ENCODE measurements around the gene SORBS1. TPM values are rescaled to one million over a fixed set of nuclear protein-coding genes. Genes with fewer than 3 reads are reported as not detected.

SORBS1 gene
- total and polyA plus RNA-seq, 4 donors: 33.2 to 71.3 (median 44.1) TPM

- Histone ChIP-seq H3K4me3 (ENCODE audit: low read depth in 1 of 3, low read length in 3 of 3) (no peak overlapping the region), H3K9ac (ENCODE audit: low read depth in 1 of 2, low read length in 2 of 2) (no peak overlapping the region), H3K4me1 (ENCODE audit: control insufficient read depth in 4 of 4, insufficient read depth in 4 of 4, low read length in 3 of 4) (no peaks in the 10 kb centered on the region), H3K27me3 (ENCODE audit: control insufficient read depth in 4 of 4, insufficient read depth in 4 of 4, low read length in 3 of 4) (no peaks in the 10 kb centered on the region), H3K27ac (ENCODE audit: low read depth in 1 of 2, low read length in 2 of 2) (no peak overlapping the region), H3K36me3 (ENCODE audit: control insufficient read depth in 4 of 4, insufficient read depth in 3 of 4, low read depth in 1 of 4, low read length in 3 of 4) (peaks cover 4 to 39% (median 25%) of the 10 kb centered on the region in 4 donors), H3K9me3 (ENCODE audit: control insufficient read depth in 4 of 4, low read length in 3 of 4) (no peaks in the 10 kb centered on the region)
- TF ChIP-seq, protein P1, sequence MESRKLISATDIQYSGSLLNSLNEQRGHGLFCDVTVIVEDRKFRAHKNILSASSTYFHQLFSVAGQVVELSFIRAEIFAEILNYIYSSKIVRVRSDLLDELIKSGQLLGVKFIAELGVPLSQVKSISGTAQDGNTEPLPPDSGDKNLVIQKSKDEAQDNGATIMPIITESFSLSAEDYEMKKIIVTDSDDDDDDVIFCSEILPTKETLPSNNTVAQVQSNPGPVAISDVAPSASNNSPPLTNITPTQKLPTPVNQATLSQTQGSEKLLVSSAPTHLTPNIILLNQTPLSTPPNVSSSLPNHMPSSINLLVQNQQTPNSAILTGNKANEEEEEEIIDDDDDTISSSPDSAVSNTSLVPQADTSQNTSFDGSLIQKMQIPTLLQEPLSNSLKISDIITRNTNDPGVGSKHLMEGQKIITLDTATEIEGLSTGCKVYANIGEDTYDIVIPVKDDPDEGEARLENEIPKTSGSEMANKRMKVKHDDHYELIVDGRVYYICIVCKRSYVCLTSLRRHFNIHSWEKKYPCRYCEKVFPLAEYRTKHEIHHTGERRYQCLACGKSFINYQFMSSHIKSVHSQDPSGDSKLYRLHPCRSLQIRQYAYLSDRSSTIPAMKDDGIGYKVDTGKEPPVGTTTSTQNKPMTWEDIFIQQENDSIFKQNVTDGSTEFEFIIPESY (IDR thresholded peaks at IDR 0.05): no peak
- TF ChIP-seq HNF4G (IDR thresholded peaks at IDR 0.05): no peak
- TF ChIP-seq TAF1 (conservative IDR thresholded peaks at IDR 0.05): no peak
- TF ChIP-seq FOXA2 (IDR thresholded peaks at IDR 0.05): no peak
- TF ChIP-seq EGR1 (IDR thresholded peaks at IDR 0.05; ENCODE audit: low read depth in 2 of 2): no peak
- no peak for DNase-seq (ENCODE audit: low spot score)
- WGBS: 91% methylated on average over 3 of the region's 3 CpGs
Measured at GRCh38 chr10:95421782-95422181, 139.4 kb downstream of the SORBS1 start.

GRCh38 chr10:95419399-95419798 is 141.8 kb downstream of the SORBS1 start:
- TF ChIP-seq GABPA (IDR thresholded peaks at IDR 0.05 in 1 of 2, conservative IDR thresholded peaks at IDR 0.05 in 1 of 2) (no peak), NR2F2 (IDR thresholded peaks at IDR 0.05) (peak; percentile 40), JUND (IDR thresholded peaks at IDR 0.05) (no peak), HNF4A (conservative IDR thresholded peaks at IDR 0.05) (peak; percentile 40 to 89), RXRA (IDR thresholded peaks at IDR 0.05) (peak; percentile 35 to 66), YY1 (IDR thresholded peaks at IDR 0.05) (no peak), FOXA2 (IDR thresholded peaks at IDR 0.05) (no peak), HNF4G (IDR thresholded peaks at IDR 0.05) (peak; percentile 46)
- TF ChIP-seq, protein P2, sequence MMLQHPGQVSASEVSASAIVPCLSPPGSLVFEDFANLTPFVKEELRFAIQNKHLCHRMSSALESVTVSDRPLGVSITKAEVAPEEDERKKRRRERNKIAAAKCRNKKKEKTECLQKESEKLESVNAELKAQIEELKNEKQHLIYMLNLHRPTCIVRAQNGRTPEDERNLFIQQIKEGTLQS (IDR thresholded peaks at IDR 0.05): no peak
- no peaks in the 10 kb centered on the region for H3K27me3 ChIP-seq (ENCODE audit: control insufficient read depth in 4 of 4, insufficient read depth in 4 of 4, low read length in 3 of 4)
- no peaks in the 10 kb centered on the region for H3K9me3 ChIP-seq (ENCODE audit: control insufficient read depth in 4 of 4, low read length in 3 of 4)
- H3K4me1 ChIP-seq (ENCODE audit: control insufficient read depth in 4 of 4, insufficient read depth in 4 of 4, low read length in 3 of 4): peaks cover 0 to 5% (median 0%) of the 10 kb centered on the region in 4 donors
- 77% methylated on average over 3 of the region's 3 CpGs for WGBS
- no peak overlapping the region for H3K4me3 ChIP-seq (ENCODE audit: low read depth in 1 of 3, low read length in 3 of 3)
- no peak overlapping the region for H3K27ac ChIP-seq (ENCODE audit: low read depth in 1 of 2, low read length in 2 of 2)
- H3K36me3 ChIP-seq (ENCODE audit: control insufficient read depth in 4 of 4, insufficient read depth in 3 of 4, low read depth in 1 of 4, low read length in 3 of 4): peaks cover 6 to 46% (median 38%) of the 10 kb centered on the region in 4 donors
- DNase-seq (ENCODE audit: low spot score): no peak
- H3K9ac ChIP-seq (ENCODE audit: low read depth in 1 of 2, low read length in 2 of 2): no peak overlapping the region

- DNase-seq (ENCODE audit: low spot score): no peak
- H3K4me1 ChIP-seq (ENCODE audit: control insufficient read depth in 4 of 4, insufficient read depth in 4 of 4, low read length in 3 of 4): peaks cover 0 to 5% (median 0%) of the 10 kb centered on the region in 4 donors
- no peak overlapping the region for H3K4me3 ChIP-seq (ENCODE audit: low read depth in 1 of 3, low read length in 3 of 3)
- no peaks in the 10 kb centered on the region for H3K9me3 ChIP-seq (ENCODE audit: control insufficient read depth in 4 of 4, low read length in 3 of 4)
- H3K27ac ChIP-seq (ENCODE audit: low read depth in 1 of 2, low read length in 2 of 2): no peak overlapping the region
- TF ChIP-seq NR2F2 (IDR thresholded peaks at IDR 0.05) (no peak), RXRA (IDR thresholded peaks at IDR 0.05) (no peak), REST (IDR thresholded peaks at IDR 0.05) (no peak), FOXA1 (IDR thresholded peaks at IDR 0.05) (no peak), TAF1 (conservative IDR thresholded peaks at IDR 0.05) (no peak), RAD21 (IDR thresholded peaks at IDR 0.05) (no peak), JUND (IDR thresholded peaks at IDR 0.05) (no peak), FOXA2 (IDR thresholded peaks at IDR 0.05) (no peak)
- TF ChIP-seq, protein P2 (IDR thresholded peaks at IDR 0.05): no peak
- TF ChIP-seq, protein P1 (IDR thresholded peaks at IDR 0.05): no peak
- TF ChIP-seq, protein P3, sequence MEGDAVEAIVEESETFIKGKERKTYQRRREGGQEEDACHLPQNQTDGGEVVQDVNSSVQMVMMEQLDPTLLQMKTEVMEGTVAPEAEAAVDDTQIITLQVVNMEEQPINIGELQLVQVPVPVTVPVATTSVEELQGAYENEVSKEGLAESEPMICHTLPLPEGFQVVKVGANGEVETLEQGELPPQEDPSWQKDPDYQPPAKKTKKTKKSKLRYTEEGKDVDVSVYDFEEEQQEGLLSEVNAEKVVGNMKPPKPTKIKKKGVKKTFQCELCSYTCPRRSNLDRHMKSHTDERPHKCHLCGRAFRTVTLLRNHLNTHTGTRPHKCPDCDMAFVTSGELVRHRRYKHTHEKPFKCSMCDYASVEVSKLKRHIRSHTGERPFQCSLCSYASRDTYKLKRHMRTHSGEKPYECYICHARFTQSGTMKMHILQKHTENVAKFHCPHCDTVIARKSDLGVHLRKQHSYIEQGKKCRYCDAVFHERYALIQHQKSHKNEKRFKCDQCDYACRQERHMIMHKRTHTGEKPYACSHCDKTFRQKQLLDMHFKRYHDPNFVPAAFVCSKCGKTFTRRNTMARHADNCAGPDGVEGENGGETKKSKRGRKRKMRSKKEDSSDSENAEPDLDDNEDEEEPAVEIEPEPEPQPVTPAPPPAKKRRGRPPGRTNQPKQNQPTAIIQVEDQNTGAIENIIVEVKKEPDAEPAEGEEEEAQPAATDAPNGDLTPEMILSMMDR (IDR thresholded peaks at IDR 0.05; ENCODE audit: low read depth, low read length, missing input control): no peak
- no peak overlapping the region for H3K9ac ChIP-seq (ENCODE audit: low read depth in 1 of 2, low read length in 2 of 2)
- no peaks in the 10 kb centered on the region for H3K27me3 ChIP-seq (ENCODE audit: control insufficient read depth in 4 of 4, insufficient read depth in 4 of 4, low read length in 3 of 4)
- peaks cover 4 to 45% (median 32%) of the 10 kb centered on the region in 4 donors for H3K36me3 ChIP-seq (ENCODE audit: control insufficient read depth in 4 of 4, insufficient read depth in 3 of 4, low read depth in 1 of 4, low read length in 3 of 4)
- 90% methylated on average over 7 of the region's 7 CpGs for WGBS
Measured at GRCh38 chr10:95416973-95417372, 144.2 kb downstream of the SORBS1 start.

Data from liver (tissue), 9 donors.